ENCODE data around the gene ZNF248.

Gene ZNF248

DNA sequence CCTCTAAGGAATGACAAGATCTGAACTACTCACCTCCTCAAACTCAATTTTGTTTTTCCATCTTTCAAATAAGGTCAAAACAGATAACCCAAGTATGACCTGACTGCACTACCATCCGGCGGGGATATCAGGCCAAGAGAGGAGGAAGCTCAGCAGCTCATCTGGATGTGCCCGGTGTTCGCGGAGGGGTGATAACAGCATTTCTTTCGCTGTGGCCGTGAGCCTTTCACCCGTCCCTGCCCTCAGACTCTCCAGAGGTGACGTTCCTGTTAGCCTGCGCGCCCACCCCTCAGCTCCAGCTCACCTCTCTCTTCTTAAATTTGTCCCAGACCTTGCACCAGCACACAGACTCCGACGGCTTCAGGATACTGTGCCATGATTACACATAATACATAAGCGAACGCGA, 526 bp downstream of the ZNF248 start:
- no peak for TF ChIP-seq CTCF (IDR thresholded peaks at IDR 0.05; ENCODE audit: low read depth, low read length)
- no peak for DNase-seq (ENCODE audit: extremely low read depth, low read depth)

GRCh38 chr10:37855636-37856035, 1.8 kb downstream of the ZNF248 start:
- no peak for TF ChIP-seq CTCF (IDR thresholded peaks at IDR 0.05; ENCODE audit: low read depth, low read length)
- DNase-seq (ENCODE audit: extremely low read depth, low read depth): no peak

- DNase-seq (ENCODE audit: extremely low read depth, low read depth): peak; percentile 60
- no peak for TF ChIP-seq CTCF (IDR thresholded peaks at IDR 0.05; ENCODE audit: low read depth, low read length)
Measured at GRCh38 chr10:37854626-37855025, 2.8 kb downstream of the ZNF248 start.

DNA sequence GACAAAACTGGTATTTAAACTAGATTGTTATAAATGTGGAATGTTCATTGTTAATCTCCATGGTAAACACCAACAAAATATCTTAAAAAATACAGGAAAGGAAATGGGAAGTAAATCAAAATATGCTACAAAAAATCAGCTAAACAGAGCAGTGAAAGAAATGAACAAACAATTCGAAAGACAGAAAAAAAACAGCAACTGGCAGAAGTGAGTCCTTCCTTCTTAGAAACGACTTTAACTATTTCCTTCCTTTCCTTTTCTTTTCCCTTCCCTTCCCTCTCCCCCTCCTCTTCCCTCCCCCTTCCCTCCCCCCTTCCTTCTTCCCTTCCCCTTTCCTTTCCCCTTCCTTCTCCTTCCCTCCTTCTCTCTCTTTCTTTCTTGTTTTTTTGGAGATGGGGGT, 12.8 kb downstream of the ZNF248 start:
- TF ChIP-seq CTCF (IDR thresholded peaks at IDR 0.05; ENCODE audit: low read depth, low read length): no peak

GRCh38 chr10:37839243-37839642, 18.2 kb downstream of the ZNF248 start:
- DNase-seq (ENCODE audit: extremely low read depth, low read depth): no peak
- TF ChIP-seq CTCF (IDR thresholded peaks at IDR 0.05; ENCODE audit: low read depth, low read length): no peak

More for the DNA sequence above, 12.8 kb downstream of the ZNF248 start:
- no peak for DNase-seq (ENCODE audit: extremely low read depth, low read depth)

- no peak for DNase-seq (ENCODE audit: extremely low read depth, low read depth)
- no peak for TF ChIP-seq CTCF (IDR thresholded peaks at IDR 0.05; ENCODE audit: low read depth, low read length)
Measured at GRCh38 chr10:37831495-37832333, 25.7 kb downstream of the ZNF248 start.

DNA sequence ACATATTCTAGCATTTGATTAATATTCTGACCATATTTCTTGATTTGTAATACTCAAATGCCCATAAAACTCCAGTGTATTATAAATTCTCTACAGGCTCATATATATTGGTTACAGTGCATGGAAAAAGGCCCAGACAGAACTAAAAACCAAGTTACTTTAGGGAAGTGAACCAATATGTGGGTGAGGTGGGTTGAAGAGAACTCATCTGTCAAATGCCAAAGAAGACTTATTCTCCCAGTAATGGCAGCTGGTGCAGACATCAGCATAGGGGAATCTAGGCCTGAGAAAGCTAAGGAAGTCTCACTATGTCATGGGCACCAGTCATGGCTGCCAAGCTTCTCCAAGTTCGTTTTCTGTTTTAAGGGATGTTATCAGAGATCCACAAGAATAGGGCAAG, 30.6 kb downstream of the ZNF248 start:
- no peak for DNase-seq (ENCODE audit: extremely low read depth, low read depth)

More for the DNA sequence above, 30.6 kb downstream of the ZNF248 start:
- TF ChIP-seq CTCF (IDR thresholded peaks at IDR 0.05; ENCODE audit: low read depth, low read length): no peak

Data from AG09319 (cell line).